OCI-LY7 (cell line): Measurements from ENCODE around the gene TRIM39.

Experiments used
- EZH2phosphoT487 ChIP-seq: fragments of 200-600 bp; sonication (generic); IDR thresholded peaks from 2 replicates; pipeline ENCODE4 v1.6.1; 2018; ENCODE audit warnings: low read depth, borderline replicate concordance, mild to moderate bottlenecking, mixed run types, antibody characterized with exemption, low read length, moderate library complexity, mixed read lengths
- TF ChIP-seq, protein P1 (sequence below): fragments of 200-600 bp; sonication (generic); conservative IDR thresholded peaks from 2 replicates; pipeline ENCODE4 v1.5.1; 2014; ENCODE audit warnings: mild to moderate bottlenecking, antibody characterized with exemption, low read length, moderate library complexity, mixed read lengths

DNA sequence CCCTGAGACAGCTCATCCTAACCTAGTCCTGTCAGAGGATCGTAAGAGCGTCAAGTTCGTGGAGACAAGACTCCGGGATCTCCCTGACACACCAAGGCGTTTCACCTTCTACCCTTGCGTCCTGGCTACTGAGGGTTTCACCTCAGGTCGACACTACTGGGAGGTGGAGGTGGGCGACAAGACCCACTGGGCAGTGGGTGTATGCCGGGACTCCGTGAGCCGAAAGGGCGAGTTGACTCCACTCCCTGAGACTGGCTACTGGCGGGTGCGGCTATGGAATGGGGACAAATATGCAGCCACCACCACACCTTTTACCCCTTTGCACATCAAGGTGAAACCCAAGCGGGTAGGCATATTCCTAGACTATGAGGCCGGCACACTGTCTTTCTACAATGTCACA, 15.0 kb downstream of the TRIM39 start:
- TF ChIP-seq, protein P1, sequence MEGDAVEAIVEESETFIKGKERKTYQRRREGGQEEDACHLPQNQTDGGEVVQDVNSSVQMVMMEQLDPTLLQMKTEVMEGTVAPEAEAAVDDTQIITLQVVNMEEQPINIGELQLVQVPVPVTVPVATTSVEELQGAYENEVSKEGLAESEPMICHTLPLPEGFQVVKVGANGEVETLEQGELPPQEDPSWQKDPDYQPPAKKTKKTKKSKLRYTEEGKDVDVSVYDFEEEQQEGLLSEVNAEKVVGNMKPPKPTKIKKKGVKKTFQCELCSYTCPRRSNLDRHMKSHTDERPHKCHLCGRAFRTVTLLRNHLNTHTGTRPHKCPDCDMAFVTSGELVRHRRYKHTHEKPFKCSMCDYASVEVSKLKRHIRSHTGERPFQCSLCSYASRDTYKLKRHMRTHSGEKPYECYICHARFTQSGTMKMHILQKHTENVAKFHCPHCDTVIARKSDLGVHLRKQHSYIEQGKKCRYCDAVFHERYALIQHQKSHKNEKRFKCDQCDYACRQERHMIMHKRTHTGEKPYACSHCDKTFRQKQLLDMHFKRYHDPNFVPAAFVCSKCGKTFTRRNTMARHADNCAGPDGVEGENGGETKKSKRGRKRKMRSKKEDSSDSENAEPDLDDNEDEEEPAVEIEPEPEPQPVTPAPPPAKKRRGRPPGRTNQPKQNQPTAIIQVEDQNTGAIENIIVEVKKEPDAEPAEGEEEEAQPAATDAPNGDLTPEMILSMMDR: no peak
- TF ChIP-seq EZH2phosphoT487: no peak
